GM18858 (cell line): Measurements from ENCODE around the gene GP2.
"Not testable (repeated sequence)": the region's sequence is repeated elsewhere in the genome, so short reads cannot be mapped to it uniquely, and the experiment has no call there.

Experiments used
- ATAC-seq: cut with Tn5 transposase; IDR thresholded peaks from one replicate; pipeline ENCODE4 v1.9.1; 2021; ENCODE audit not compliant: unreplicated experiment

GP2 gene

DNA sequence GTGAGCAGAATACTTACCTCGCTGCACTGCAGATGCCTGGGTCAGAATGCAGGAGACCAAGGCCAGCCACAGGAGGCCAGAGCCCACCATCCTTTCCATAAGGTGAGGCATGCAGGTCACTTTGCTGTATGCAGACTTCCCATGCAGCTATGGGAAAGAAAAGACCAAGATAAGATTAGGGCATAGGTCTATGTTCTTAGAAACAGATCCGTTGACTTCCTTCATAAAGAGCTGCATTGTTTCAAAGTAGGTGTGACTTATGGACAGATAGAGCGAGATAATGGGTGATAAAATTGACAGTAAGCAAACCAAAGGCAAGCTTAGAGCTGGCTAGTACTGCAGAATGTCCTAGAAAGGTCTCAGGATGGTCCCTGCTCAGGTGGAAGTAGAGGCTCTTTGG is 992 bp downstream of the GP2 start:
- no peak for ATAC-seq

DNA sequence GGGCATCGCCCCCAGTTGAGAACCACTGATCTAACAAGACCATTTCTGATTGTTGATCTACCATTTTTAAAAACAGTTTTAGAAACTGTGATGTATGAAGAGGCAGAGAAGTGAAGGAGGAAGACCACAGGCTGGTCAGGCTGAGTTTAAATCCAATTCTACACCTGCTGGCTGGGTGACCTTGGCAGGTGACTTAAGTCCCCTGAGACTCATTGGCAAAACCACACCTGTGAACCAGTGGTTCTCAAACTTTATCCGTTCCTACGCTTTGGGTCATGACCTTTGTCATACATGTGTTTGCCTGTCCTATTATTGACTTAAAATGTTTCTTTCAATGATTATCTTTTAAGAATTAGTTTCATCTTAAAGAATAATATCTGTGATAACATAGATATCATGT is 2.3 kb downstream of the GP2 start:
- ATAC-seq = no peak

- ATAC-seq = no peak
These were observed 3.7 kb downstream of the GP2 start for GRCh38 chr16:20323591-20324117.

- no peak for ATAC-seq
These were observed 4.6 kb downstream of the GP2 start for GRCh38 chr16:20322696-20323095.

DNA sequence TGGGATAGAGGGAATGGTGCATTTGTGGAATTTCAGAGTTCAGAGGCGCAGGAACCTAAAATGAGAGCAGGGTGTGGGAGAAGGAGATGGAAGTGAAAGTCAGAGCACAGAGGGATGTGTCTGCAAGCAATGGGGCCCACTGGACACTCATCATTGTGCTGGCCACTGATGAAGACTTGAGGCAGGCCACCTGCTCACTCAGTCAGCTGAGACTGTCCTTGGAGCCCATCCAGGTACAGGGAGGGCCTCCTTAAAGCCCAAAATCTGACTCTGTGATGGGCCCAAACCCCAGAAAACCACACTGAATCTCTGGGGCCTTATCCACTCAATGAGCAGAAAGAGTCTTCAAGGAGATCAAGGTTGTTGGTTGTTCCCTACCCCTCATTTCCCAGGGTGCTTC is 5.6 kb downstream of the GP2 start:
- ATAC-seq = no peak

GRCh38 chr16:20321051-20321450 is 6.3 kb downstream of the GP2 start:
- not testable (repeated sequence) for ATAC-seq

- ATAC-seq = no peak
These were observed 6.7 kb downstream of the GP2 start for GRCh38 chr16:20320592-20320991.

DNA sequence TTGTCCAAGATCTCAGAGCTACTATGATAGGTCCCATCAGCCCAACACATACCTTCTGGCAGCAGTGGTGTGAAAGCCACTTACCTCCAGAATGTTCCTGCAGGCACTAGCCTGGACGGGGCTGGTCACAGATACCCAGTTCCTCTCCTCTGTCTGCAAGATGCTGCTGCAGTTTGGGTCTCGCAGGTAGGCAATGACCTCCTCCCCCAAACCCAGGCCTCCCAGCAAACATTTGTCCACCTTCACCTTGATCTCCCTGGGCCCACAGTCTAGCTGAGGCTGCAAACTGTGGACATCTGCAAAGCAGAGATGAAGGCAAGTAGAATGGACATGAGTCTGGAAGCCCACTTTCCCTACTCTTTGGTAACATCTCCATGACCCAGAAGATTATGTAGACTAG is 7.1 kb downstream of the GP2 start:
- no peak for ATAC-seq

- no peak for ATAC-seq
These were observed 7.9 kb downstream of the GP2 start for GRCh38 chr16:20319406-20319805.

- no peak for ATAC-seq
These were observed 8.9 kb downstream of the GP2 start for GRCh38 chr16:20318437-20318836.

DNA sequence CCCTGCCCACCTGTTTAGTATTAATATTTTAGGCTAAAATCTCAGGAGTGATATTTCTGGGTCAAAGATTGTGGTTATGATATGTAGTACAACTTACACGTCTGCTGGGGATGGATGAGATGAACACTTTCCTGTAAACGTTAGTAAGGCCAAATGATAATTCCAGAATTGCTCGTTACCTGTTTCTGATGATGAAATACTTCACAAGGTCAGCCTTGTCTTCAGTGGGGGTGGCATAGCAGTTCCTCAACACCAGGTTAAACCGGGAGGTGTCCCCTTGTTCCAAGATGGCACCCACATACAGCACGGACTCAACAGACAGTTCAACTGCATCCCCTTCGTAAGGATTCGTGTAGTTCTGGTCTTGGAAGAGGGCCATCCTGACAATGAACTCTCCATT is 9.3 kb downstream of the GP2 start:
- no peak for ATAC-seq

- ATAC-seq = no peak
These were observed 10.2 kb downstream of the GP2 start for GRCh38 chr16:20317117-20317516.

- ATAC-seq = no peak
These were observed 10.6 kb downstream of the GP2 start for GRCh38 chr16:20316715-20317114.

GRCh38 chr16:20315764-20316163 is 11.5 kb downstream of the GP2 start:
- ATAC-seq = no peak

GRCh38 chr16:20314575-20314974 is 12.7 kb downstream of the GP2 start:
- ATAC-seq = no peak

DNA sequence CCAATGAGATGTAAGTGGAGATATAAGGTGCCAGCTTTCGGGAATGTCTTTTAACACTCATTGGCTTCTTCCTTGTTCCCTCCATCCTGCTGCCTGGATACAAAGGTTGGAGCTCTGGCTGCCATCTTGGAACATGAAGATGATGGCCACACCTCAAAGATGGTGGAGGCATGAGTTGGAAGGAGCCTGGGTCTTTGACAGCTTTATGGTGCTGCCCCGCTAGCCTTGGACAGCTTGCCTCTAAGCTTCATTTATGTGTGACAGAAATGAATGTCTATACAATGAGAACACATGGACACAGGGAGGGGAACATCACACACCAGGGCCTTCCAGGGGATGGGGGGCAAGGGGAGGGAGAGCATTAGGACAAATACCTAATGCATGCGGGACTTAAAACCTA is 13.6 kb downstream of the GP2 start:
- ATAC-seq = no peak

- ATAC-seq = not testable (repeated sequence)
These were observed 14.7 kb downstream of the GP2 start for GRCh38 chr16:20312536-20313095.

GRCh38 chr16:20311548-20311947 is 15.8 kb downstream of the GP2 start:
- ATAC-seq = no peak

DNA sequence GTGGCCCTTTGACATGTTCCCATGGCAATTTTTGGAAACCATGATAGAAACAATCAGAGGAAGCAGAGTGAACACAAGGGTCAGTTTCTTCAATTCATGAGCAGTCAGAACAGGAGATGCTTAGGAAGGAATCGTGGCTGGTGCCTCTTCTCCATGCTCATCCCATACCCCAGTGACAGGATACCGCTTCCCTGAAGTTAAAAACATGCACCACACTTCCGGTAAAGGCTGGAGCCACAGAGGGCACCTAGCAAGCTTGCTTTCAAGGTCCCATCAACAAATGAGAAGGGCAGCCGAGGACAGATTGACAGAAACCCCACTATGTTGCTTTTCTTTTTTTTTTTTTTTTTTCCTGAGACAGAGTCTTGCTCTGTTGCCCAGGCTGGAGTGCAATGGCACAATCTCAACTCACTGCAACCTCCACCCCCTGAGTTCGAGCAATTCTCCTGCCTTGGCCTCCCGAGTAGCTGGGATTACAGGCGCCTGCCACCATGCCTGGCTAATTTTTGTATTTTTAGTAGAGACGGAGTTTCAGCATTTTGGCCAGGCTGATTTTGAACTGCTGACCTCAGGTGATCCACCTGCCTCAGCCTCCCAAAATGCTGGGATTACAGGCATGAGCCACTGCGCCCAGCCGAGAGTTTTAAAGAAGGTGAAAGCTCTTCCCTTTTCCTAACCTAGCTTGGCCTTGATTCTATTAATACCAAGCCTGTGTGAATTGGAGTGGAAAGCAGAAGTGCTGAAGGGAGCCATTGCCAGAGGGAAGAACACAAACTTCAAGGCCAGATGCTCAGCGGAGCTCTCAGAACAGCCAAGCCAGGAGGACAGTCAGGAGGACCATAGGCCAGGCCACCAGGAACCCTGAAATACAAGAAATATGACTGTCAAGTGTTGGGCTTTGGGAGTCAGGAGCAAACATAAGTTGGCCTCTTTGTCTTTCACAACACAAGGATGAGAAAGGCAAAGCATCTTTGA is 16.6 kb downstream of the GP2 start:
- no peak for ATAC-seq

DNA sequence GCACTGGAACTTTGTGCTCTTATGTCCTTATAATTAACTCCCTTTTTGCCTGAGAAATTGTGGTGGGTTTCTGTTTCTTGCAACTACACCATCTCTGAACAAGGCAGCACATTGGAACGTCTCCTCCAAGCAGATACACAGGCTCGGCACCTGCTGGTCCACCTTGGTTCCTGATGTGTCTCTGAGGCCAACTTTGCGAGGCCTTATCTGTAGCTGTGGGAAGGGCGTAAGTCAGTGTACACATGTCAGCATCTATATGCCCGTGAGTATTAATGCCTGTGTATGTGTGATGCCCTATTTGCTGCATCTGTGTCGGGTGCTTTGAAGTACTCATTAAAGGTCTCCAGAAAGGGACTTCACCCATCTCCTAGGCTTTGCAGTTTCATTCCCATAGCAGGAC is 17.5 kb downstream of the GP2 start:
- ATAC-seq = no peak

DNA sequence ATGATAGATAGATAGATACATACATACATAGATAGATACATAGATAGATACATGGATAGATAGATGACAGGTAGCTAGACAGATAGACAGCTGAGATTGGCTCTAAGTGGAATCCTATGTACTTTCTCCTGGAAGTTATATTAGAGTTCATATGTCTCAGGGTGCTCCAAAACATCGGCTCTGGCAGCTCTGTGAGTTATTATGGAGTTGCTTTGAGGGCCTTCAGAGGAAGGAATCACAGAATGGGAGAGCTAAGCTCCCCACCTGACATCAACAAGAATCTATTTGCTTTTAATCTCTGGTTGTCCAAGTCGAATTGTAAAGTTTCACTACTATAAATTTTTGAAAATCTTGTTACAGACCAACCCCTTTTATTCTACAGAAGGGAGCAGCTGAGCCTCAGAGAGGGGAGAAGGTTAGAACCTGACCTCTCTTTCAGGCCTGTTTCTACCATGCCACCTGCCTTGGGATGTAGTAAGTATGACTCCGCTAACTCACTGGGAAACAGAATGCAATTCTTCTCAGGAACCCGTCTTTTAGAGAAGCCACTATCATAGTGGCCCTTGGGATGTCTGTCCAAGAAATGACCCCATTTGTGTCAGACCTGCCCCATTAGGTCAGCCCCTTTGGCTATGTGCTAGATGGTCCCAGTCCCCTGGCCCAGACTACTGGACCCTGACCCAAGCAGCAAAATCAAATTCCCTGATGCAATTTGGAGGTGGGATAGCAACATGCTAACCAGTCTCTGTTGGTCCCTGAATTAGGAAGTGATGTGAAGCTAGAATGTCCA is 18.3 kb downstream of the GP2 start:
- no peak for ATAC-seq
